ENCODE data around the gene TP53TG5. TPM values are rescaled to one million over a fixed set of nuclear protein-coding genes. Genes with fewer than 3 reads are reported as not detected.

The TP53TG5 gene
- total and polyA plus RNA-seq, 5 donors = 0.82 to 1.5 (median 1.4) TPM

DNA sequence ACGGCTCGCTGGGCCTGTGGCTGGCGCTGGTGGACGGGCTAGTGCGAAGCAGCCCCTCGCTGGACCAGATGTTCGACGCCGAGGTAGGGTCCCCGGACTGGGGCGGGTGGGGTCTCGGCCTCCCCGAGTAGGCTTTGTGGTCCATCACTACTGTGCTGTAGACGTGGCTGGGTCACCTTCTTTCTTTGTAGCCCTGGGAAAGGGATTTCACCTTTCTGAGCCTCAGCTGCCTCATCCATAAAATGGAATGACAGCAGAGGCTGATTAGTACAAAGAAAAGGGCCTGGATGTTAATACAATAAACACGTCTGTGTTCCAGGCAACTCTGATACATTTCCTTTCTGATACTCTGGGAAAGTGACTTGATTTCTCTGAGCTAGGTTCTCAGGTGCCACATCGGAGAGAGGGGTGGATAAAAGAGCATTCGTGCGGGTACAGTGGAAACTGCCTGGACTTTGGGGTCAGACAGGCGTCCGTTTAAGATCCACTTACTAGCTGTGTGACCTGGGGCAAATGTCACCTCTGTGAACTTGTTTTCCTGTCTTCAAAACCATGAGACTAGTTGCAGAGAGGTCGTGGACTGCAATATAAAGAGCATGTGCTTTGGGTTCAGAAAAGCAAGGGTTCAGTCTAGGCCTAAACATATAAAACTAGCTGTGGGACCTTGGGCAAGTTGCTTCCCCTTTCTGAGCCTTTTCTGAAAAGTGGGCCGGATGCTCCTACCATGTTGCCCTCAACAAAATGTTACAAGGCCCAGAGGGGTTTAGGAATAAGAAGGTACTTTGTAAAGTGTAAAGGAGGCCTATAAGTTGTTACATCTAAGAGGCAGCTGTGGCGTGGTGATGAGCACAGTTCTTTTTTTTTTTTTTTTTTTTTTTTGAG lies 14.3 kb downstream of the TP53TG5 start:
- DNase-seq (no peak), ATAC-seq (no peak)
- H3K27me3 ChIP-seq (ENCODE audit: control insufficient read depth, insufficient read depth) = no peaks in the 10 kb centered on the region
- peak overlapping the region; percentile 72 for H3K4me3 ChIP-seq (ENCODE audit: low read length)
- peak overlapping the region; percentile 98 for H3K27ac ChIP-seq (ENCODE audit: low read length)
- peaks cover 5% of the 10 kb centered on the region for H3K4me1 ChIP-seq (ENCODE audit: control insufficient read depth, insufficient read depth, low read length)
- intact Hi-C loops (cut with DNase I) = loop anchor here in 1 of 4 donors (2.0 kb wide), 1 partner anchor 69 kb away; no protein-coding TSS in a partner anchor
- WGBS = 23% methylated on average over 23 of the region's 23 CpGs
- H3K9me3 ChIP-seq (ENCODE audit: control insufficient read depth, low read length) = no peaks in the 10 kb centered on the region

DNA sequence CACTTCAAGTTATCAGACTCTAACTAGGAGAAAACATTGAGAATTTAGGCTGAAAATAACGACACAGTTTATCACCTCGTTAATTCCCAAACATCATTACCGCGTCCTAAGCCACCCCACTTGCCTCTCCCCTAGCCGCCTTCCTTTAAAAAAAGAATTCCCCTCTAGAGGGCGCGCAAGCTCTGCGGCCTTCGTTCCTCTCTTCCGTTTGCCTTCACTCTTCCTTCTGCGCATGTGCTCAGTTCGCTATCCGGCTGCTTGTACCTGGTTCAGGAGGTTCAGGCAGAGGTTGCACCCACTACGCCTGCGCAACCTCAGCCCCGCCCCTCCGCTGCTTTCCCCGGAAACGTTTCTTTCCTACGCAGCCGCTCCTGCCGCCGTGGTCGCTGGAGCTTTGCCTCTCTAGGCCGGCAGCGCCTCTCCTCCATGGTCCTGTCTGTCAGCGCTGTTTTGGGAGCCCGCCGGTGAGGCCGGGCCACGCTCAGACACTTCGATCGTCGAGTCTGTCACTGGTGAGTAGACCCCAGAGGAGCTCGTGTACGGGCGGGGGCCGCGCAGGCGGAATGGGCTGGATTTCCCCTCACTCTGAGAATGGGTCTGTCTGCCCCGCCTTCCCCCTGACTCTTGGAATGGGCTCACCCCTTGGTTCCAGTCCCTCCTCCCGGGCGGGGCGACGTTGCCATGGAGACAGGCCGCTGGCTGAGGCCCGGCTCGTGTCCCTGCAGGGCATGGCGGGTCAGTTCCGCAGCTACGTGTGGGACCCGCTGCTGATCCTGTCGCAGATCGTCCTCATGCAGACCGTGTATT lies 15.1 kb downstream of the TP53TG5 start, which contains the start of gene SYS1:
Gene SYS1 (plus strand): TSS at position 353 of the 807 bp plus-strand sequence. CDS start 376 bp downstream, at position 729.
- no peaks in the 10 kb centered on the region for H3K27me3 ChIP-seq (ENCODE audit: control insufficient read depth, insufficient read depth)
- ATAC-seq (peak; percentile 95 to 96), DNase-seq (peak; percentile 99 to 100 (median 99))
- under 1% methylated on average over 55 of the region's 55 CpGs for WGBS
- peak within 1 kb of the TSS; percentile 72 for H3K4me3 ChIP-seq (ENCODE audit: low read length)
- peak within 1 kb of the TSS; percentile 98 for H3K27ac ChIP-seq (ENCODE audit: low read length)
- peaks cover 6% of the 10 kb centered on the region for H3K4me1 ChIP-seq (ENCODE audit: control insufficient read depth, insufficient read depth, low read length)
- intact Hi-C loops (cut with DNase I) = loop anchor here in 1 of 4 donors (2.0 kb wide), 1 partner anchor 70 kb away; no protein-coding TSS in a partner anchor
- no peaks in the 10 kb centered on the region for H3K9me3 ChIP-seq (ENCODE audit: control insufficient read depth, low read length)

DNA sequence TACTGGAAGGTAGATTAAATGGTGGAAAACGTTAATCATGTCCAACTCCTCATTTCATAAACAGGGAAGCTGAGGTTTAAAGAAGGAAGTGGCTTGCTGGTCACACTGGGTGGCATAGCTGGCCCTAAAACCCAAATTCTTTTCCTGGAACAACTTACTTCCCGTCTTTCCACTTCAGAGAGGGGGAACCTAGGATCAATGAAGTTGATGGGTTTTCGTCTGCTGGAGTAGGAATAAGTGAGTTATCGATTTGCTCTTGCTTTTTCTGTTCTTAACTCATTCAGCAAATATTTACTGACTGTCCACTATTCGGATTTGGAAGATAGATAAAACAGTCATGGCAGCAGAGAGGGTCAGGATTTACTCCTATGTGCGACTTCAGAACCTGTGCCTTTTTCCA lies 16.3 kb downstream of the TP53TG5 start:
- ATAC-seq (no peak), DNase-seq (no peak)
- intact Hi-C loops (cut with DNase I) = loop anchor here in 1 of 4 donors (2.0 kb wide), 1 partner anchor 71 kb away; no protein-coding TSS in a partner anchor
- 76% methylated on average over 6 of the region's 6 CpGs for WGBS
- no peak overlapping the region for H3K27ac ChIP-seq (ENCODE audit: low read length)
- H3K27me3 ChIP-seq (ENCODE audit: control insufficient read depth, insufficient read depth) = no peaks in the 10 kb centered on the region
- no peaks in the 10 kb centered on the region for H3K9me3 ChIP-seq (ENCODE audit: control insufficient read depth, low read length)
- H3K4me1 ChIP-seq (ENCODE audit: control insufficient read depth, insufficient read depth, low read length) = peaks cover 14% of the 10 kb centered on the region
- no peak overlapping the region for H3K4me3 ChIP-seq (ENCODE audit: low read length)

DNA sequence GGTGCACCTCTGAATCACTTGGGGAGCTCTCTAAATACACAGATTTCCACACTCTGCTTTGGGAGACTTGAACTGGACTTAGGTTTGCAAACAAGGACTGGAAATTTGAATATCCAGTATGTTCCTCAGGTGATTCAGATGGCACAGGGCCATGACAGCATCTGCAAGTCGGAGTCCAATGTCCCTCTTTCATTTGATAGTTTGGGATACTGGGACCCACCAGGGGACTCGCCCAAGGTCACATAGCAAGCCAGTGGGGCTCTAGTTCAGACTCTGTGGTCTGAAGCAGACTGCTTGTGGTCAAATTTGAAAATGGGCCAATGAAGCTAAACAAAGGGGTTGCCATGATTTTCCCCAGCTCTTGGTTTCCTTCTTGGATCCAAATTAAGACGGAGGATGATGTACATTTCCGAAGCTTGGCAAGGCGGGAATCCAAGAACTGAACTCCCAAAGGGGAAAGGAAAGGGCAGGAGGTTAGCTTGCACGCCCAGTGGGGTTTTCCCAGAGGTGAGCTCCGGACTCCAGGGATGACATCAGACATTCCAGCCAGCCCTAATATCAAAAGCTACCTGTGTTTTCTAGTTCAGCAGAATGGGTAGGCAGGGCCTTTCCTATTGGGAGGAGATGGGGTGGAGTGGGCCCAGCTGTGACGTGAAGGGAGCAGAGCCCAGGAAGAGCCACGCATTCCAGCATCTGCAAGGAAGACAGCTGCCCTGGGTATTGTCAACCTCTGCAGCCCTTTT lies 18.5 kb downstream of the TP53TG5 start:
- Histone ChIP-seq H3K4me1 (ENCODE audit: control insufficient read depth, insufficient read depth, low read length) (peaks cover 14% of the 10 kb centered on the region), H3K27ac (ENCODE audit: low read length) (peak overlapping the region; percentile 98), H3K27me3 (ENCODE audit: control insufficient read depth, insufficient read depth) (no peaks in the 10 kb centered on the region), H3K4me3 (ENCODE audit: low read length) (no peak overlapping the region), H3K9me3 (ENCODE audit: control insufficient read depth, low read length) (no peaks in the 10 kb centered on the region)
- 56% methylated on average over 9 of the region's 9 CpGs for WGBS
- DNase-seq (no peak), ATAC-seq (no peak)
- intact Hi-C loops (cut with DNase I) = no loop called here

DNA sequence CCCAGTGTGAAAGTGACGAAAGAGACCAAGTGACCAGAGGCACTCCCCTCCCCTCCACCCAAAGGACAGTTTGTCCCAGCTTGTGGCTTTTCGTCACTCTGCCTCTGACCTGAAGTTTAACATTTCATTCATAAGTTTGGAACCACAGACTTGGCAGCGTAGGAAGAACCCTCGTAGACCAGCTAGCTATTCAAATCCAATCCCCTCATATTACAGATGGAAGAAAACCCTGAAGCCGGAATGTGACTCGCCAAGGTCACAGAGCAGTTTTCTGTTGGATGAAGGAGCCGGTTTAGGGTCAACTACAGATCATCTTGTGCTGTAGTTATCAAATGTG lies 19.1 kb downstream of the TP53TG5 start:
- Histone ChIP-seq H3K27ac (ENCODE audit: low read length) (peak overlapping the region; percentile 98), H3K4me3 (ENCODE audit: low read length) (no peak overlapping the region), H3K9me3 (ENCODE audit: control insufficient read depth, low read length) (no peaks in the 10 kb centered on the region), H3K27me3 (ENCODE audit: control insufficient read depth, insufficient read depth) (no peaks in the 10 kb centered on the region), H3K4me1 (ENCODE audit: control insufficient read depth, insufficient read depth, low read length) (peaks cover 13% of the 10 kb centered on the region)
- WGBS = 45% methylated on average over 7 of the region's 7 CpGs
- intact Hi-C loops (cut with DNase I) = no loop called here
- peak in 1 of 3 donors; percentile 64 for DNase-seq
- peak; percentile 44 to 51 for ATAC-seq

DNA sequence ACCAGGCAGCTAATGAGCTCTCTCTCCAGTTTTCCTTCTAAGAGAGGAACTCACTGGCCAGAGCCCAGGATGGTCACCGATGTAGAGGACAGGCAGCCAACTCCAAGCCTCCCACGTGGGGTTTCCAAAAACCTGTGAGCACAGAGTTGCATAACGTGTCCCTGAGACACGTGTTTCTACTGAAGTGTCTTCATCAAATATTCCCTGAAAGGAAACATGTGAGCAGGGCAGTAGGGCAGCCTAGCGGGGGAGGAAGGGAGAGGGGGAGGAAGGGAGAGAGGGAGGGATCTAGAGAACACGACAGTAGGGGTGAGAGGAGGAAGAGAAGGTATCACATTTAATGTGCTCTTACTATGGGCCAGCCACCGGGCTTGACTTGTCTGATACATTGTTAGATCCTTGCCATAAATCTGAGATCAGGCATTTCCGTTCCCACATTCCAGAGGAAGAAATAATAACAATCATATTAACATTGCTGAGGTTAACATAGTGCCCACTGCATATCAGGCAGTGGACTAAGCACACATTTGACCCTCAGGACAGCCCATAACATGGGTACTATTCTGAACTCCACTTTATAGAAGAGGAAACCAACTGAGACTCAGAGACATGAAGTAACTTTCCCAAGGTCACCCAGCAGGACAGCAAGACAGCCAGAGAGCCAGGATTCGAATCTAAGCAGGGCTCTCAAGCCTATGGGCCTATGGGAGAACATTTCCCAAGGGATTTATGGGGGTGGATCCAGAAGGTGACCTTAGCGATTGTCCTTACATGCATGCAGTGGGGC lies 19.6 kb downstream of the TP53TG5 start:
- 15% methylated on average over 10 of the region's 10 CpGs for WGBS
- H3K27me3 ChIP-seq (ENCODE audit: control insufficient read depth, insufficient read depth) = no peaks in the 10 kb centered on the region
- H3K4me3 ChIP-seq (ENCODE audit: low read length) = no peak overlapping the region
- peaks cover 13% of the 10 kb centered on the region for H3K4me1 ChIP-seq (ENCODE audit: control insufficient read depth, insufficient read depth, low read length)
- H3K27ac ChIP-seq (ENCODE audit: low read length) = peak overlapping the region; percentile 98
- no peaks in the 10 kb centered on the region for H3K9me3 ChIP-seq (ENCODE audit: control insufficient read depth, low read length)
- DNase-seq = peak; percentile 70 to 81 (median 81)
- peak; percentile 59 to 61 for ATAC-seq
- intact Hi-C loops (cut with DNase I) = no loop called here

DNA sequence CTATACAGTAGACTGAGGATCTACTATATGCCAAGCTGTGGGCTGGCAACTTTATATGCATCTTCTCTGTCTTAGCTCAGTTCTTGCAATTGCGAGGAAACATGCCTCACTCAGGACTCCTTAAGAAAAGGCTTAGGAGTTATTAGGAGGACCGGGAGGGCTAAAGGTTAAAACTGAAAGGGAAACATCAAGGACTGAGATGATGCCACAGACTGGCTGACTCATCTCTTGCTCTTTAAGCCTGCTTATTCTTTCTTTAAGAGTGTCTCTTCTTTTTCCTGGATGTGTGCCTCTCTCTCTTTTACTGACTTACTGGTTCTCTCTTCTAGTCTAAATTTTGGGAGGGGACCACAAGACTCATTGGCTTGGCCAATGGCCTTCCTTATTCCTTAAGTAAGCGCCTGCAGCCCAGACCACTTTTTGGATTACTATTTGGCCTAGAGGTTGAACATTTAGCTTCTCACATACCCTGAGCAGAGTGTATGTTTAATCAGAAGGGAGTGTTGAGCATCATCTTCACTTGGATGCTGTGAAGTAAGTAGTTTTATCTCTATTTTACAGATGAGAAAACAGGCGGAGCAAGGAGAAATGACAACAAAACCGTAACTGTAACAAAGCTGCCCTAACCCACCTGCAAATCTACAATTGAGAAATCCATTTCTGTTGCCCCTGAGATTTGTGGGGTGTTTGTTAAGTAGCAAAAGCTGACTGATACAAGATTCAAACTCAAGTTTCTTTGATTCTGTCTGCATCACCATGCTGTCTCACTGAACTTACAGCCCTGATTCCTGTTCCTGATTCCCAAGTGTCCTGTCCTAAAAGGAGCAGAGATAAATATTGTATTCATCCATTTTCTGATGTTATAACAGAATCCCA lies 22.7 kb downstream of the TP53TG5 start:
- Histone ChIP-seq H3K4me3 (ENCODE audit: low read length) (no peak overlapping the region), H3K9me3 (ENCODE audit: control insufficient read depth, low read length) (no peaks in the 10 kb centered on the region), H3K27me3 (ENCODE audit: control insufficient read depth, insufficient read depth) (no peaks in the 10 kb centered on the region), H3K27ac (ENCODE audit: low read length) (peak overlapping the region; percentile 34), H3K4me1 (ENCODE audit: control insufficient read depth, insufficient read depth, low read length) (peaks cover 13% of the 10 kb centered on the region)
- 86% methylated on average over 5 of the region's 5 CpGs for WGBS
- DNase-seq (no peak), ATAC-seq (no peak)
- intact Hi-C loops (cut with DNase I) = no loop called here

DNA sequence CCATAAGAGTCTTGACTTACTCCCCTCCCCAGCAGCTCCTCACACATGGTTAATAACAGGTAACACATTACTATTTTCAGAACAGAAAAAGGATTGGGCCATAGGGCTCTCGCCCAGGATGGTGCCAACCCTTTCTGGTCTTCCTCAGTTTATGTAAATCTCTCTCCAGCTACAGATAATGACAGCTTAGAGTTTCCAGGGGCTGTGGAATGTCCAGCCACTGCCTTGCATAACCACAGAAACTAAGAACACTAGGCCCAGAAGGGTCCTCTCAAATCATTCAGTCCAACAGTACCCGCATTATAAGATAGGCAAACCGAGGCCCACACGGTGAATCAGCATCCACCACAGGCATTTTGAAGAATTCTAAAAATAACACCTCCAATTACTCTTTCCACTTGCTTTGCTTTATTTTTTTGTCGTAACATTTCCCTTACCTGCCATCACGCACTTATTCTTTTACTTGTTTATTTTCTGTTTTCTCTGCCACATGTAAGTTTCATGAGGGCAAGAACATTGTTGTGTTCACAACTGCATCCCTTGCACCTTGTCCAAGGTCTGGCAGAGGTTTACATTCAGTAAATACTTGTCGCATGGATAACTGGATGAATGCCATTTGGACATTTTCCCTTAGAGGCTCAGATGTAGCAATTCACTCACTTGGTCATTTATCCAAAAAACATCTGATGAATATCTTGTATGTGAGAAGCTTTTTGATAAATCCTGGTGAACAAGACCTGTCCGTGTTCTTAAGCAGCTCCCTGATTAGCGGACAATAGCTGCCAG lies 23.5 kb downstream of the TP53TG5 start:
- Histone ChIP-seq H3K4me3 (ENCODE audit: low read length) (no peak overlapping the region), H3K27me3 (ENCODE audit: control insufficient read depth, insufficient read depth) (no peaks in the 10 kb centered on the region), H3K9me3 (ENCODE audit: control insufficient read depth, low read length) (no peaks in the 10 kb centered on the region), H3K4me1 (ENCODE audit: control insufficient read depth, insufficient read depth, low read length) (peaks cover 13% of the 10 kb centered on the region), H3K27ac (ENCODE audit: low read length) (peak overlapping the region; percentile 61)
- DNase-seq (no peak), ATAC-seq (no peak)
- 67% methylated on average over 9 of the region's 9 CpGs for WGBS
- intact Hi-C loops (cut with DNase I) = no loop called here

DNA sequence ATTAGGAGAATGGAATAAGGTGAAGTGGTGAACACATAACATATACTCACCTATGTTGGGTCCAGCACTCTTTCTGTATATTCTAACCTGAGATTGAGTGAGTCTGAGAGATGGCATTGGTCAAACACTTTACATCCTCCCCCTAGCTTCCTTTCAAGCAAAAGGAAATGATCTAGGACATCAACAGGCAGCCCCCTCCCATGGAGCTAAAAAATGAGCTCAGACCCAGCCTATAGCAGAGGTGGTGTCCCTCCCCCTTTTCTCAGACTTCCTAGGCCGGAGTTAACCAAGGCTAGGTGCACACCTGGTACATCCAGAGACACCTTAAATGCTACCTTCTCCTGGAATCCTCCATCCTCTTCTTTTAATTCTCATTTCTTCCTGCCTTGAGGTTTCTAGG lies 24.4 kb downstream of the TP53TG5 start:
- intact Hi-C loops (cut with DNase I) = no loop called here
- Histone ChIP-seq H3K4me3 (ENCODE audit: low read length) (no peak overlapping the region), H3K27ac (ENCODE audit: low read length) (no peak overlapping the region), H3K4me1 (ENCODE audit: control insufficient read depth, insufficient read depth, low read length) (peaks cover 8% of the 10 kb centered on the region), H3K27me3 (ENCODE audit: control insufficient read depth, insufficient read depth) (no peaks in the 10 kb centered on the region), H3K9me3 (ENCODE audit: control insufficient read depth, low read length) (no peaks in the 10 kb centered on the region)
- DNase-seq (no peak), ATAC-seq (no peak)
- WGBS = 76% methylated on average over 1 of the region's 1 CpG

All from right cardiac atrium (tissue), 5 donors.